Measurements from ENCODE around the gene GTPBP1. TPM values are rescaled to one million over a fixed set of nuclear protein-coding genes. Genes with fewer than 3 reads are reported as not detected.

GTPBP1 gene
- 10 to 100 TPM; 45.7 to 51.0 TPM for total RNA-seq
- polyA plus RNA-seq (ENCODE audit: insufficient read length in 6 of 6) = 10 to 100 TPM; 42.3 to 48.9 (median 46.3) TPM
- long read RNA-seq, donor 1, partial matches to known transcripts = 5 of 10 reads
- long read RNA-seq, donor 1, other reads (novel, unspliced or antisense) = 0 of 10 reads
- long read RNA-seq, donor 2, partial matches to known transcripts = 6 of 8 reads
- long read RNA-seq, donor 2, other reads (novel, unspliced or antisense) = 0 of 8 reads
- long read RNA-seq, donor 3, full-length matches to known transcripts = 1 of 9 reads
- long read RNA-seq, donor 3, partial matches to known transcripts = 0 of 9 reads
- long read RNA-seq, donor 3, other reads (novel, unspliced or antisense) = 8 of 9 reads
- long read RNA-seq, donor 4, full-length matches to known transcripts = 1 of 4 reads
- long read RNA-seq, donor 4, partial matches to known transcripts = 0 of 4 reads
- long read RNA-seq, donor 4, other reads (novel, unspliced or antisense) = 3 of 4 reads
- long read RNA-seq, donor 5, full-length matches to known transcripts = 5 of 5 reads
- long read RNA-seq, donor 5, partial matches to known transcripts = 0 of 5 reads
- long read RNA-seq, donor 5, other reads (novel, unspliced or antisense) = 0 of 5 reads
- long read RNA-seq, donor 6, full-length matches to known transcripts = 2 of 2 reads
- long read RNA-seq, donor 6, partial matches to known transcripts = 0 of 2 reads
- long read RNA-seq, donor 6, other reads (novel, unspliced or antisense) = 0 of 2 reads
- long read RNA-seq, donor 7, full-length matches to known transcripts = 4 of 4 reads
- long read RNA-seq, donor 7, partial matches to known transcripts = 0 of 4 reads
- long read RNA-seq, donor 7, other reads (novel, unspliced or antisense) = 0 of 4 reads
- long read RNA-seq, donor 8, full-length matches to known transcripts = 3 of 8 reads
- long read RNA-seq, donor 8, partial matches to known transcripts = 5 of 8 reads
- long read RNA-seq, donor 8, other reads (novel, unspliced or antisense) = 0 of 8 reads
- long read RNA-seq, donor 9 = 0 reads
- long read RNA-seq, donor 10, partial matches to known transcripts = 0 of 2 reads
- long read RNA-seq, donor 10, other reads (novel, unspliced or antisense) = 2 of 2 reads
- long read RNA-seq, donor 11, full-length matches to known transcripts = 7 of 28 reads
- long read RNA-seq, donor 11, partial matches to known transcripts = 21 of 28 reads
- long read RNA-seq, donor 11, other reads (novel, unspliced or antisense) = 0 of 28 reads
- long read RNA-seq, donor 12, partial matches to known transcripts = 5 of 17 reads
- long read RNA-seq, donor 12, other reads (novel, unspliced or antisense) = 11 of 17 reads

DNA sequence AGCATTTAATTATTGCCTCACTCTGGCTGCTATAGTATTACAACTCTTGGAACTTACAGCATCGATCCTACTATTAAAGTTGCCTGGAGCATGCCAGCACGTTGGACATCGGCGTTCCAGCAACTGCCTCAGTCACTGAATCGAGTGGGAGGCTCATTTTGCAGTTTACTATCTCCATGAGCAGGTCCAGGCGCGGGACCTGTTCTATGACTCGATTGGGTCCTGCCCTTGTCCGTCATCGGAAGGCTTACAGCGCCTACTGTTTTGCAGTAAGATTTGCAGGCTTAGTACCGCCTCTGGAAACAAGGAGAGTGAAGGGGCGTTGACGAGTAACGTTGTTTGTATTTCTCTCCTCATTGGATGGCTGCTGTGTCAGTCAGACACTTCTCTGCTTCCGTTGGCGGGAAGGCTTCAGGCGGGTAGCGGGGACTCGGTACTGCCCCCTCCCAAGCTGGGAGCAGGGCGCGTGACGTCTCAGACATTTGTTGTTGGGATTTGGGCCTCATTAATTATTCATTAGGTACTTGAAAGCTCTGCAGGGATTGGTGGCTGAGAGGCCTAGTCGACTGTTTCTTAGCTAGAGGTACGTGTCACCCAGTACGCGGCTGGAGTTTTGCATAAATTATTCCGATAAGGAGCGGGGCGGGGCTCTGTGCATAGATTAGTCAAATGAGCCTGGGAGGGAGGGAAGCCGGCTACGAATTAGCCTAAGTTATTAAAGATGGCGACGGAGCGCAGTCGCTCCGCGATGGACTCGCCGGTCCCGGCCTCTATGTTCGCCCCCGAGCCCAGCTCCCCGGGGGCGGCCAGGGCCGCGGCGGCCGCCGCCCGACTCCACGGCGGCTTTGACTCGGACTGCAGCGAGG lies at the start of gene GTPBP1:
TSS of gene GTPBP1 (plus strand) at position 710 of the 866 bp plus-strand sequence. CDS start at position 722, 12 bp downstream.
- Histone ChIP-seq H3K4me3 (peak within 1 kb of the TSS; percentile 92 to 98), H3K9me3 (no peaks in the 10 kb centered on the region), H3K36me3 (peaks cover 0 to 9% of the 10 kb centered on the region in 2 donors), H3K27me3 (no peaks in the 10 kb centered on the region), H3K4me1 (peaks cover 8 to 59% of the 10 kb centered on the region in 2 donors), H3K27ac (peak within 1 kb of the TSS; percentile 95 to 97)
- peak; percentile 96 to 100 (median 100) for DNase-seq
- intact Hi-C loops (cut with DNase I) = no loop called here
- TF ChIP-seq, protein P1, sequence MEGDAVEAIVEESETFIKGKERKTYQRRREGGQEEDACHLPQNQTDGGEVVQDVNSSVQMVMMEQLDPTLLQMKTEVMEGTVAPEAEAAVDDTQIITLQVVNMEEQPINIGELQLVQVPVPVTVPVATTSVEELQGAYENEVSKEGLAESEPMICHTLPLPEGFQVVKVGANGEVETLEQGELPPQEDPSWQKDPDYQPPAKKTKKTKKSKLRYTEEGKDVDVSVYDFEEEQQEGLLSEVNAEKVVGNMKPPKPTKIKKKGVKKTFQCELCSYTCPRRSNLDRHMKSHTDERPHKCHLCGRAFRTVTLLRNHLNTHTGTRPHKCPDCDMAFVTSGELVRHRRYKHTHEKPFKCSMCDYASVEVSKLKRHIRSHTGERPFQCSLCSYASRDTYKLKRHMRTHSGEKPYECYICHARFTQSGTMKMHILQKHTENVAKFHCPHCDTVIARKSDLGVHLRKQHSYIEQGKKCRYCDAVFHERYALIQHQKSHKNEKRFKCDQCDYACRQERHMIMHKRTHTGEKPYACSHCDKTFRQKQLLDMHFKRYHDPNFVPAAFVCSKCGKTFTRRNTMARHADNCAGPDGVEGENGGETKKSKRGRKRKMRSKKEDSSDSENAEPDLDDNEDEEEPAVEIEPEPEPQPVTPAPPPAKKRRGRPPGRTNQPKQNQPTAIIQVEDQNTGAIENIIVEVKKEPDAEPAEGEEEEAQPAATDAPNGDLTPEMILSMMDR (IDR thresholded peaks at IDR 0.05) = peak in 1 of 2 donors; percentile 32
- peak; percentile 86 for ATAC-seq

DNA sequence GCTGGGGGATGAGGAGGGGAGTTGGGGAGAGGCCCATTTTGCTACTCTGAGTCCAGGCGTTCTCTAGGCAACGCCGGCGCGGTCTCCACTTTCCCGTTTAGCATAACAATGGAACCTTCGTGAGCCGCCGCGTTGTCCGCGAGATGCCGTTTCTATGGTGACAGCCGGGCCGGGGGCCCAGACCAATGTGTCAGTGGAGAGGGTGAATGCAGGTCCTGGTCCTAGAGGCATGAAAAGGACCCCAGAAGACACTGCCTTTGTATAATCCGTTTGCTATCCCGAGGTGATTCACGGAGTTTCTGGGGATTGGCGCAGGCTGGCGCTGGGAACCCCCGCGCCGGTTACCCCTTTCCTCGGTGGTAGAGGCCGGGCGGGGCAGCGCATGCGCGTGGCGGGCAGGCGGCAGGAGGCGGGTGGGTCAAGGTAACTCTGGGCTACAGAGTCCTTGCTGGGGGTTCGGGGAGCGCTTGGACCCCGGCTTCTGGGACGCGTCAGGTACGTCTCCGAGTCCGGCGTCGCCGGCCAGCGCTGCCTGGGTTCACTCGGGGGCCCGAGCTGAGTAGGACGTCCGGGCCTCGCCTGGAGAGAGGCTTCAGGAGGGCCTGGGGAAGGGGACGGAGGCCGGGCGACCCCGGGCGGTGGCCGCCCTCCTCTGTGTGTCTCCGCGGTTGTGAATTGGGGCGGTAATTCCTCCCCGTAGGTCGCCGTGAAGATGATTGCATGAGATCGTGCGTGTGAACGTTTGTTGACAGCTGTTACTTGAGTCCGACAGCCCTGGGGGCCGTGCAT lies 49.3 kb upstream of the GTPBP1 start, which contains the start of the genes CBY1 and FAM227A:
TSS of gene CBY1 (plus strand) at position 383 of the 789 bp plus-strand sequence. CDS start 11,417 bp downstream, outside the sequence.
TSS of gene FAM227A (minus strand) at position 137 of the 789 bp plus-strand sequence. CDS start 6,224 bp downstream, outside the sequence.
- TF ChIP-seq, protein P1 (IDR thresholded peaks at IDR 0.05) = no peak
- Histone ChIP-seq H3K36me3 (no peaks in the 10 kb centered on the region), H3K27me3 (no peaks in the 10 kb centered on the region), H3K9me3 (no peaks in the 10 kb centered on the region), H3K4me3 (peak within 1 kb of the TSS; percentile 83 to 87), H3K27ac (peak within 1 kb of the TSS; percentile 74 to 84), H3K4me1 (peaks cover 5 to 16% of the 10 kb centered on the region in 2 donors)
- DNase-seq = peak; percentile 89 to 98 (median 94)
- ATAC-seq = peak; percentile 96
- intact Hi-C loops (cut with DNase I) = no loop called here

DNA sequence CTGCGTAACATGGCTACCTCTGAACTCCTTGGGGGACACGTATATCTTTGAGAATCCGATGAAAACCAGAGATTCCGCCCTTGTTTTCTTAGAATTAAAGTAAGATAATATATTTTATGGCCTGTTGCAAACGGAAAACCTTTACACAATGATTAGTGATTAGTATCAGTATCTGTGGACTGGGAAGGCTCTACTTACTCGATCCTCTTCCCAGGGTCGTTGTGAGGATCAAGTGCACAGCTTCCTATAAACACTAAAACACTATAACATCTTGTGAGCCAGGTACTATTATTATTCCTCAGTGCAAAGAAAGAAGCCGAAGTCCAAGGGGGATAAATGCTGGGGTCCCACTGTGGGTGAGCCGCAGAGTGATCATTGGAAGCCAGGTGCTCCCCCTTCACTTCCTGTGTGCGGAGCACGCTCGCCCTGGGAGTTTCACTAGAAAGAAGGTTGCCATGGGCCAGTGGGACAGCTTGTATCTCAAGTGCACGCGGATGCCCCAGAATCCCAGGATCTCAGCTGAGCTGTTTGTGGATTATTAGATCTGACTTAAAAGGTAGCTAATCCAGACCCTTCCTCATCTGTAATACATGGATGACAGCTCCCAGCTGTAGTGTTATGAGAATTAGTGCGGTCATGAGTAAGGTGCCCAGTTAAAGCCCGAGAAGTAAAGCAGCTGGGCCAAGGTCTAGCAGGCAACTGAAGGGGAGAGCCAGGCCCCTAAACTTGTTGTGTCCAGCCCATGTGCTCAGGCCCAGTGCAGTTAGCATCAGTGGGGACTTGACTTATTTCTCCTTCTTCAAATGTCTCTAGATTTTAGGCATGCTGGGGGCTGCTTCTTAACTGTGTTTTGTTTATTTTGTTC lies 48.5 kb upstream of the GTPBP1 start:
- Histone ChIP-seq H3K9me3 (no peaks in the 10 kb centered on the region), H3K4me3 (peak overlapping the region; percentile 83 to 87), H3K27ac (peak overlapping the region in 1 of 2 donors; percentile 84), H3K27me3 (no peaks in the 10 kb centered on the region), H3K4me1 (peaks cover 5 to 16% of the 10 kb centered on the region in 2 donors), H3K36me3 (no peaks in the 10 kb centered on the region)
- ATAC-seq = peak; percentile 37
- TF ChIP-seq, protein P1 (IDR thresholded peaks at IDR 0.05) = no peak
- peak in 2 of 4 donors; percentile 0 to 25 for DNase-seq
- intact Hi-C loops (cut with DNase I) = no loop called here
